Activated CD4-positive, alpha-beta T cell treated with anti-CD3 and anti-CD28 coated beads, Interleukin-2, amount 50 U/mL, for 24 hours (primary cell): Measurements from ENCODE around the gene DAZL.

Source experiments
- DNase-seq, 2 donors: peaks; one replicate each; pipeline ENCODE4 v3.0.0-alpha.2; 2020; ENCODE audit warnings: low read depth in 1 of 2, low spot score in 1 of 2

Gene DAZL

GRCh38 chr3:16596352-16597032, 8.7 kb downstream of the DAZL start:
- peak in 1 of 2 donors; percentile 39 for DNase-seq

GRCh38 chr3:16595778-16596177, 9.4 kb downstream of the DAZL start:
- no peak for DNase-seq

- no peak for DNase-seq
Measured at GRCh38 chr3:16589867-16590624, 15.2 kb downstream of the DAZL start.

- DNase-seq, result no peak
Measured at GRCh38 chr3:16589120-16589519, 16.1 kb downstream of the DAZL start.

GRCh38 chr3:16587681-16588060, 17.6 kb downstream of the DAZL start:
- DNase-seq, result no peak

GRCh38 chr3:16587047-16587680, 18.1 kb downstream of the DAZL start:
- DNase-seq, result no peak

GRCh38 chr3:16584880-16585279, 20.3 kb downstream of the DAZL start:
- no peak for DNase-seq

GRCh38 chr3:16583551-16583950, 21.7 kb downstream of the DAZL start:
- no peak for DNase-seq

GRCh38 chr3:16570113-16570512, 35.1 kb downstream of the DAZL start:
- no peak for DNase-seq

GRCh38 chr3:16568532-16568931, 36.7 kb downstream of the DAZL start:
- no peak for DNase-seq

GRCh38 chr3:16568115-16568514, 37.1 kb downstream of the DAZL start:
- DNase-seq, result no peak

GRCh38 chr3:16559653-16560365, 45.4 kb downstream of the DAZL start:
- DNase-seq, result no peak

- DNase-seq, result no peak
Measured at GRCh38 chr3:16554126-16554525, 51.1 kb downstream of the DAZL start.

GRCh38 chr3:16552757-16553156, 52.5 kb downstream of the DAZL start:
- no peak for DNase-seq

GRCh38 chr3:16551342-16551976, 53.8 kb downstream of the DAZL start:
- no peak for DNase-seq

GRCh38 chr3:16550676-16551341, 54.4 kb downstream of the DAZL start:
- DNase-seq, result peak; percentile 37 to 81

GRCh38 chr3:16550305-16550675, 54.9 kb downstream of the DAZL start:
- no peak for DNase-seq

- DNase-seq, result no peak
Measured at GRCh38 chr3:16548721-16549120, 56.5 kb downstream of the DAZL start.

GRCh38 chr3:16547561-16548357, 57.5 kb downstream of the DAZL start:
- DNase-seq, result no peak
